Fibroblast of villous mesenchyme (primary cell): Measurements from ENCODE around the gene KCTD17. TPM values are rescaled to one million over a fixed set of nuclear protein-coding genes. Genes with fewer than 3 reads are reported as not detected.

ENCODE experiments used
- DNase-seq: peaks from one replicate; pipeline ENCODE4 v3.0.0-alpha.2; 2010; ENCODE audit warnings: low read depth
- H3K4me3 ChIP-seq: 2 replicates; pipeline ENCODE4 v1.5.1; 2011; ENCODE audit warnings: low read depth, mild to moderate bottlenecking, low read length
- CTCF ChIP-seq: IDR thresholded peaks from 2 replicates; pipeline ENCODE4 v1.5.1; 2012; ENCODE audit warnings: low read depth, mild to moderate bottlenecking, low read length; ENCODE audit not compliant: insufficient read depth
- total RNA-seq: library from RNA; depleted of rRNA; stranded (reverse); fragments of >200 nt; gene quantifications from 2 replicates; pipeline ENCODE4 v1.2.3, GENCODE V29; 2012

Gene KCTD17
- total RNA-seq, 1 donor, result 28.9 TPM

GRCh38 chr22:37088108-37088605, 36.6 kb downstream of the KCTD17 start:
- peak; percentile 19 for DNase-seq
- TF ChIP-seq CTCF, result no peak
- H3K4me3 ChIP-seq, result no peak overlapping the region

- H3K4me3 ChIP-seq, result no peak overlapping the region
- no peak for TF ChIP-seq CTCF
- no peak for DNase-seq
Observed at GRCh38 chr22:37088750-37089408, 37.3 kb downstream of the KCTD17 start.

GRCh38 chr22:37089434-37089833, 37.9 kb downstream of the KCTD17 start:
- TF ChIP-seq CTCF, result no peak
- no peak overlapping the region for H3K4me3 ChIP-seq
- DNase-seq, result peak; percentile 18

GRCh38 chr22:37090920-37091695, 39.6 kb downstream of the KCTD17 start:
- DNase-seq, result no peak
- TF ChIP-seq CTCF, result no peak
- no peak overlapping the region for H3K4me3 ChIP-seq

- no peak overlapping the region for H3K4me3 ChIP-seq
- no peak for TF ChIP-seq CTCF
- no peak for DNase-seq
Observed at GRCh38 chr22:37091994-37092393, 40.5 kb downstream of the KCTD17 start.

GRCh38 chr22:37092997-37093396, 41.5 kb downstream of the KCTD17 start:
- DNase-seq, result no peak
- no peak for TF ChIP-seq CTCF
- no peak overlapping the region for H3K4me3 ChIP-seq
